GM12875 (cell line): ENCODE data around the gene MRPL23.

ENCODE experiments used
- H3K4me3 ChIP-seq: one replicate; pipeline ENCODE4 v1.5.1; 2011; ENCODE audit warnings: low read depth, low read length, control low read depth
- TF ChIP-seq, protein P1 (sequence below): IDR thresholded peaks from 2 replicates; pipeline ENCODE4 v1.5.1; 2011; ENCODE audit warnings: low read depth, mild to moderate bottlenecking, control low read depth, inconsistent platforms, low read length, moderate library complexity, borderline replicate concordance; ENCODE audit not compliant: insufficient read depth

MRPL23 gene

DNA sequence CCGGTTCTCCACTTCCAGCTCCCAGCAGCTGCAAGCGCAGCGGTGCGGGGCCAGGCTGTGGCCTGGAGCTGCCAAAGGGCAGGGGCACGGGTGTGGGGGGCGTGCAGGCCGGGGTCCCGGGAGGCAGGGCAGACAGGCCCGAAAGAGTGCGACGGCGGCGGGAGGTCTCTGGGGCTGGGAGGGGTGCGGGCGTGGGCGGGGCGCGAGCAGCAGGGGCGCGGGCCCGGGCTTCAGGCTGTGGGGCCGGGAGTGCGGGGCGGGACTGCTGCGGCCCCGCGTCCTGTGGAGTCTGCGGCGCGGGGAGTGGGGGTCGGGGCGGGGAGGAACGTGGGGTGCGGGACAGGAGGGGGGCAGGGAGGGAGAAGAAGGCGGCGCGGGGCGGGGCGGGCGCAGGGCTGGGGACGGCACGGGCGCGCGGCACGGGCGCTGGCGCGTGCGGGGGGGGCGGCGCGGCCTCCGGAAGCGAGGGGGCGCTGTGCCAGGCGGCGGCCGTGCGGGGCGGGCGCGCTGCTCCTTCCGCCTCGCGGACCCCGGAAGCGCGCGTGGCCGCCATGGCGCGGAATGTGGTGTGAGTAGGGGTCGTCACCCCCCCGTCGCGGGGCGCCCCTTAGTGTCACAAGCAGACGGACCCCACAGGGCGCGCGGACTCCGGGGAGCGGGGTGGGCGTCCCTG is at the start of gene MRPL23:
MRPL23 (plus strand) TSS at position 521 of the 673 bp plus-strand sequence; CDS start at position 552, 31 bp downstream.
- no peak within 1 kb of the TSS for H3K4me3 ChIP-seq
- TF ChIP-seq, protein P1, sequence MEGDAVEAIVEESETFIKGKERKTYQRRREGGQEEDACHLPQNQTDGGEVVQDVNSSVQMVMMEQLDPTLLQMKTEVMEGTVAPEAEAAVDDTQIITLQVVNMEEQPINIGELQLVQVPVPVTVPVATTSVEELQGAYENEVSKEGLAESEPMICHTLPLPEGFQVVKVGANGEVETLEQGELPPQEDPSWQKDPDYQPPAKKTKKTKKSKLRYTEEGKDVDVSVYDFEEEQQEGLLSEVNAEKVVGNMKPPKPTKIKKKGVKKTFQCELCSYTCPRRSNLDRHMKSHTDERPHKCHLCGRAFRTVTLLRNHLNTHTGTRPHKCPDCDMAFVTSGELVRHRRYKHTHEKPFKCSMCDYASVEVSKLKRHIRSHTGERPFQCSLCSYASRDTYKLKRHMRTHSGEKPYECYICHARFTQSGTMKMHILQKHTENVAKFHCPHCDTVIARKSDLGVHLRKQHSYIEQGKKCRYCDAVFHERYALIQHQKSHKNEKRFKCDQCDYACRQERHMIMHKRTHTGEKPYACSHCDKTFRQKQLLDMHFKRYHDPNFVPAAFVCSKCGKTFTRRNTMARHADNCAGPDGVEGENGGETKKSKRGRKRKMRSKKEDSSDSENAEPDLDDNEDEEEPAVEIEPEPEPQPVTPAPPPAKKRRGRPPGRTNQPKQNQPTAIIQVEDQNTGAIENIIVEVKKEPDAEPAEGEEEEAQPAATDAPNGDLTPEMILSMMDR, result no peak

- TF ChIP-seq, protein P1, result no peak
Measured at GRCh38 chr11:1899090-1899489, 48.0 kb upstream of the MRPL23 start.

GRCh38 chr11:1899686-1900085 is 47.4 kb upstream of the MRPL23 start:
- TF ChIP-seq, protein P1, result no peak
- H3K4me3 ChIP-seq, result no peak overlapping the region

More at GRCh38 chr11:1899090-1899489, 48.0 kb upstream of the MRPL23 start:
- no peak overlapping the region for H3K4me3 ChIP-seq

DNA sequence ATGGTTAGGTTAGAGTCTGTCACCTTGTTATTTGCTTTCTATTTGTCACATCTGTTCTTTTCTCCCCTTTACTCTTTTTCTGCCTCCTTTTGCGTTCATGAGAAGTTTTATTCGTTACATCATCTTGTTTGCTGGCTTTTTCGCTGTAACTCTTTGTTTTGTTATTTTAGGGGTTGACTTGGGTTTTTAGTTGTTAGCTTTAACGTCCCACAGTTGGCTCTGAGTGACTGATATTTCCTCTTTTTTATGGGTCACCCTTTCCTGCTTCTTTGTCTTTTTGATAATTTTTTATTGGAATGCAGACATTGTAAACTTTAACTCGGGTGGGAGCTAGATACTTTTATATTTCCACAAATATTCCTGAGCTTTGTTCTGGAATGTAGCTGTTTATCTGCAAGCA is 41.0 kb upstream of the MRPL23 start:
- TF ChIP-seq, protein P1, result no peak
- H3K4me3 ChIP-seq, result no peak overlapping the region

- no peak overlapping the region for H3K4me3 ChIP-seq
- TF ChIP-seq, protein P1, result no peak
Measured at GRCh38 chr11:1906611-1907423, 40.3 kb upstream of the MRPL23 start.

DNA sequence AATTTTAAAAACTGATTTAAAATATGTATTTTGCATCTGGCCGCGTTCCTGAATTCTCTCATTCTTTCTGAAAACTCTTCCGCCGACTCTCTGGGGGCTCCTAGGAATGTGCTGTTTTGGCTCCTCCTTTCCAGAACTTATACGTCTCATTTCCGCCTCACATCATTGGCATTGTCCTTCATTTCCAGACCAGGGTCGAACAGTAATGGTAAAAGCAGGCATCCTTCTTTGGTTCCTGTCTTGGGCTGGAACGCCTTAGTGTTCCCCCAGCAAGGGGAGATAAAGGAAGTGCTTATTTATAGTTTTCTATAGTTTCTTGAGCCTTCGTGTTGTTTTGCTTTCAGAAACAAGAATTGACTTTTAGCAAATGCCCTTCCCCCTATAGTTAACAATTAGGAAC is 38.5 kb upstream of the MRPL23 start:
- TF ChIP-seq, protein P1, result no peak
- H3K4me3 ChIP-seq, result no peak overlapping the region

- H3K4me3 ChIP-seq, result no peak overlapping the region
- TF ChIP-seq, protein P1, result no peak
Measured at GRCh38 chr11:1909524-1909923, 37.6 kb upstream of the MRPL23 start.
